ENCODE results near the gene GNAS-AS1.

The GNAS-AS1 gene

DNA sequence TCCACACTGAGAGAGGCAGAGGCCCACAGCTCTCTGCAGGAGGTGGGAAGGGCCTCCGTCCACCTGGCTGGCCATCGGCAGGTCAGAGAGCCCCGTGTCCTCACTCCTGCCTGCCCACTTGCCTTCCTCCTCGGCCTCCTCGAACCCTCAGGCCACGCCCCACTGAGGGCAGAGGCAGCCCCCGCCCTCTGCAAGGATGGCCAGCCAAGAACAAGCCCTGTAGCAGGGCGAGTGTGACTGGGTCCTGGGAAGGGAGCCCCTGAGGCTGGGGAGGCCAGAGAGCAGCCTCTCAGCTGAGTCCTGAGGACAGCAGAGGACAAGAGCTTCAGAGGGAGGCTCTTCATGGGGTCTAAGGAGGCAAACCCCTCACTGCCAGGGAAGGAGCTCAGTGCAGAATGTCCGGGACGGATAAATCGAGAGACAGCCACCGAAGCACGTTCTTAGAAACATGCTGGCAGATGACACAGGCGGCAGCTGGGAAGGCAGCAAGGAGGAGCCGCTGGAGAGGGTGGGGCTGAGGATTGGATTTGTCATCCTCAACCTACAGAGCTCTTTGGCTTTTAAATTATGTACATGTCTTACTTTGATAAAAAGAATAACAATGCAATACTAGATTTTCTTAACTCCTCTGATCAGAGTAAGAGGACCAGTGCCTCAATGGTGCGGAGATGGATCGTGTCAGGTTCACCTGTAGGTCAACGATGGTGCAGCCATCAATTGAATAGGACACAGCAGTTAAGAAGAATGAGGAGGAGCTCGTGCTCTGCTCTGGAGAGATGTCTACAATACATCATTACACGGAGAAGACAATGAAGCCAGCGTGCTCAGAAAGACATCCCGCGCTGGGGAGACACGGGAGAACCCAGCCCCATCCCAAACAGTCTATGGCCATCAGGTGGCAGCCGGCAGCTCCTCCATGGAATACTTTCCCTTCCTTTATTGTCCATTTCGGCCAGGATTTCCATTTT is 53.0 kb downstream of the GNAS-AS1 start:
- TF ChIP-seq, protein P1, sequence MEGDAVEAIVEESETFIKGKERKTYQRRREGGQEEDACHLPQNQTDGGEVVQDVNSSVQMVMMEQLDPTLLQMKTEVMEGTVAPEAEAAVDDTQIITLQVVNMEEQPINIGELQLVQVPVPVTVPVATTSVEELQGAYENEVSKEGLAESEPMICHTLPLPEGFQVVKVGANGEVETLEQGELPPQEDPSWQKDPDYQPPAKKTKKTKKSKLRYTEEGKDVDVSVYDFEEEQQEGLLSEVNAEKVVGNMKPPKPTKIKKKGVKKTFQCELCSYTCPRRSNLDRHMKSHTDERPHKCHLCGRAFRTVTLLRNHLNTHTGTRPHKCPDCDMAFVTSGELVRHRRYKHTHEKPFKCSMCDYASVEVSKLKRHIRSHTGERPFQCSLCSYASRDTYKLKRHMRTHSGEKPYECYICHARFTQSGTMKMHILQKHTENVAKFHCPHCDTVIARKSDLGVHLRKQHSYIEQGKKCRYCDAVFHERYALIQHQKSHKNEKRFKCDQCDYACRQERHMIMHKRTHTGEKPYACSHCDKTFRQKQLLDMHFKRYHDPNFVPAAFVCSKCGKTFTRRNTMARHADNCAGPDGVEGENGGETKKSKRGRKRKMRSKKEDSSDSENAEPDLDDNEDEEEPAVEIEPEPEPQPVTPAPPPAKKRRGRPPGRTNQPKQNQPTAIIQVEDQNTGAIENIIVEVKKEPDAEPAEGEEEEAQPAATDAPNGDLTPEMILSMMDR (IDR thresholded peaks at IDR 0.05; ENCODE audit: borderline replicate concordance, control extremely low read depth, extremely low read depth, insufficient read depth, missing control alignments) = no peak
- DNase-seq (ENCODE audit: low spot score) = no peak
- in situ Hi-C loops (cut with MboI; ENCODE audit: low sequenced_read_pairs, unreplicated experiment) = no loop called here

DNA sequence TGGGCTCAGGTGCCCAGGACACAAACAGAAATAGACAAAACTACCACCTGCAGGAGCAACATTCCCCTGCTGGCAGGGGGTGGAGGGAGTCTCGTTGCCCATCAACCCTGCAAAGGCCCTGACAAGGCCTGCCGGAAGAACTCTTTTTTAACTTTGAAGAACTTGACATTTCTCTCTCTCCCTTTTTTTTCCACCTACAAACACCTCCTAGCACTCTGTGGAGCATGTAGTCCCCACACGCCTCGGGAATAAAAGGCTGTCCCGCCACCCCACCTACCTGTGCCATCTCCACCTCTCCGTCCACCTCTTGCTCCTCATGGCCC is 54.8 kb downstream of the GNAS-AS1 start:
- in situ Hi-C loops (cut with MboI; ENCODE audit: low sequenced_read_pairs, unreplicated experiment) = no loop called here

DNA sequence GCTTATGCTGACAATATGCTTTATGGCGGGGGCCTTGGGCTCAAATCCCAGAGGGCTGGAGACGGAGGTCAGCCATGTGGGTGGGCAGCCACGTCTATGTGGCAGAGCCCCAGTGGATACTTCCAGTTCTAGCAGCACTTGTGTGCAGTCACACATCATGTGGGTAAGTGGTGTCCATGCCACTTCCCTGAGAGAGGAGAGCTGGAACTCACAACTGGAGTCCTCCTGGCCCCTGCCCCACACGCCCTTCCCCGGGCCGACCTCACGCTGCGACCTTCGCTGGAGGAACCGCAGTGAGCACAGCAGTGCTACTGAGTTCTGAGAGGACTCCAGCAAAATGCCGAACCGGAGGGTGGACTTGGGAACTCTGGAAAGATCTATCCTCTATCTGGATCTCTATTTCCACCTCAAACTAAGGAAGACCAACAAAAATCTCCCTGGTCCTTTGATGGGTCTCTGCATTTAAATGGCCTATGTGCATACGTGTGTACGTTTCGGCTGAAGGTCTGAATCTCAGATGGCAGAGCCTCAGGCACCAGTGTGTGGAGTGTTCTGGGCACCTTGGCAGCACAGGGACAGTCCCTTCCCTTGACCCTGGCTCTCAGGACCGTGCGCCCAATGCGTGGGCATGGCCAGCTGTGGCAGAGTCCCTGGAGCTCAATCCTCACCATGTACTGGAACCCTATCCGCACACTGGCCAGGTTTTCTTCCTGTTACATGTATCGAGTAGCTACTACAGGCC is 55.4 kb downstream of the GNAS-AS1 start:
- DNase-seq (ENCODE audit: low spot score) = no peak
- TF ChIP-seq, protein P1 (IDR thresholded peaks at IDR 0.05; ENCODE audit: borderline replicate concordance, control extremely low read depth, extremely low read depth, insufficient read depth, missing control alignments) = no peak
- in situ Hi-C loops (cut with MboI; ENCODE audit: low sequenced_read_pairs, unreplicated experiment) = no loop called here

More for the DNA sequence above, 54.8 kb downstream of the GNAS-AS1 start:
- no peak for DNase-seq (ENCODE audit: low spot score)
- TF ChIP-seq, protein P1 (IDR thresholded peaks at IDR 0.05; ENCODE audit: borderline replicate concordance, control extremely low read depth, extremely low read depth, insufficient read depth, missing control alignments) = no peak

DNA sequence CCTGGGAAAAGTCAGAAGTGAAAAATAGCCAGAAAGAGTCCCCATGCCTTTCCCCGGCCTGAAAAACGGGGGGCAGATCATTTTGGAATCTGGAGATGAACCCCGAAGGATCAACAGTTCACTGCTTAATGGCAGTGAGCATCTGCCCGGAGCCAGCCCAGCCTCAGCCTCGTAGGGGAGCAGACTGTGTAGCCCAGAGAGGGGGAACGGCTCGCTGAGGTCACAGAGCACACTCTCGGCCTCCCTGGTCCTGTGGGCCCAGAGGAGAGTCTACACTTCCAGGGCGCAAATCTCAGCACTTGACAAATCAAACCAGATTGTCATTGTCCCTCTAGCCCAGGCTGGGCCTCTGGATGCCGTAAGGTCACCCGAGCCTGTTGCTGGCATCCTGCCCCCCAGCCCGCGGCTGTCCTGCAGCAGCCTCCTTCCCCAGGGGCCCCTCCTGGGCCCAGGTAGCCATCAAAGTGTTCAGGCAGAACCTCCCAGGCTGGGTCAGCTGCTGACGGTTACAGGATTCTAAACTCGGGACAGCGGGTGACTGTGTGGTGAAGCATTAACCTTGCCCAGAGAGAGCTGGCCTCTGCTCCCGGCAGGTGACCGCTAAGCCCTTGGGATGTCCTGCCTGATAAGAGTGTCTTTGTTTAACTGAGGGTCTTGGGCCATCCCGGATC is 56.1 kb downstream of the GNAS-AS1 start:
- TF ChIP-seq, protein P1 (IDR thresholded peaks at IDR 0.05; ENCODE audit: borderline replicate concordance, control extremely low read depth, extremely low read depth, insufficient read depth, missing control alignments) = no peak
- in situ Hi-C loops (cut with MboI; ENCODE audit: low sequenced_read_pairs, unreplicated experiment) = no loop called here

GRCh38 chr20:58793512-58794420 is 56.9 kb downstream of the GNAS-AS1 start:
- in situ Hi-C loops (cut with MboI; ENCODE audit: low sequenced_read_pairs, unreplicated experiment) = no loop called here
- TF ChIP-seq, protein P1 (IDR thresholded peaks at IDR 0.05; ENCODE audit: borderline replicate concordance, control extremely low read depth, extremely low read depth, insufficient read depth, missing control alignments) = no peak

More for the DNA sequence above, 56.1 kb downstream of the GNAS-AS1 start:
- DNase-seq (ENCODE audit: low spot score) = no peak

More at GRCh38 chr20:58793512-58794420, 56.9 kb downstream of the GNAS-AS1 start:
- no peak for DNase-seq (ENCODE audit: low spot score)
